ENCODE measurements around the gene PTPN14. TPM values are rescaled to one million over a fixed set of nuclear protein-coding genes. Genes with fewer than 3 reads are reported as not detected.

The PTPN14 gene
- total RNA-seq, 2 experiments from 2014 or later: 0.92 to 1.3 TPM

DNA sequence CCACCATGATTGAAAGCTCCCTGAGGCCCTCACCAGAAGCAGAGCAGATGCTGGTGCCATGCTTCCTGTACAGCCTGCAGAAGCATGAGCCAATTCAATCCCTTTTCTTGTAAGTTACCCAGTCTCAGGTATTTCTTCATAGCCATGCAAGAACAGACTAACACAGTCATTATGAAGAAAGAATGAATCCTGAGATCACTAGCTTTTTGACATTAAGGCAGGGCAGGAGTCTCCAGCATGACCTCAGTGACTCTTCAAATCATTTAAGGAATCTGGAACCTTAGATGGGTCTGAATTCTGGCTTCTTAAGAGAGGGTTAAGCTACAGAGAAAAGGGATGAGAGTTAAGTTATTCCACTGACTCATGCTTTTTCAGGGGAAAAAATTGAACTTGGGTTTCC is 79.0 kb downstream of the PTPN14 start:
- no peak overlapping the region for H3K4me3 Mint-ChIP-seq
- peaks cover 5% of the 10 kb centered on the region for H3K27me3 Mint-ChIP-seq
- H3K9me3 Mint-ChIP-seq: no peaks in the 10 kb centered on the region
- no peaks in the 10 kb centered on the region for H3K36me3 Mint-ChIP-seq
- DNase-seq: no peak
- peaks cover 6% of the 10 kb centered on the region for H3K4me1 Mint-ChIP-seq
- H3K27ac Mint-ChIP-seq: no peak overlapping the region

DNA sequence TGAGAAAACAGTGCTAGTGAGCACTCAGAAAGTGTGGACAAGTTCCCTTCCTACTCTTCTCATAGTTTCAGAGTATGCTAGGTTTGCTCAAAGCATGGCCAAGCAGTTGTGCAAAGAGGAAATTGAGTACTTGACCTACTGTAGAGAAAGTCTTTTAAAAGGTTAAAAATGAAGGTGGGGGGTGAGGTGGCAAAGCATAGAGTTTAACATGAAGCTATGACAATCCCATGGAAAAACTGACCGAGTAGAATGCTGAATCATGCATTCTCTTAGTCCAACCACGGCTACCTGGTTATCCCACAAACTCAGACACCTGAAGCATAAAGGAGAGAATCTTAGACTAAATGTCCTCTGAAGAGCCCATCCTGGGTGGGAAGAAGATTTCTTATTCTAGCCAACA is 79.9 kb downstream of the PTPN14 start:
- Mint-ChIP-seq H3K27me3 (peaks cover 5% of the 10 kb centered on the region), H3K4me3 (no peak overlapping the region), H3K9me3 (no peaks in the 10 kb centered on the region), H3K36me3 (no peaks in the 10 kb centered on the region), H3K27ac (no peak overlapping the region), H3K4me1 (peaks cover 6% of the 10 kb centered on the region)
- DNase-seq: no peak

DNA sequence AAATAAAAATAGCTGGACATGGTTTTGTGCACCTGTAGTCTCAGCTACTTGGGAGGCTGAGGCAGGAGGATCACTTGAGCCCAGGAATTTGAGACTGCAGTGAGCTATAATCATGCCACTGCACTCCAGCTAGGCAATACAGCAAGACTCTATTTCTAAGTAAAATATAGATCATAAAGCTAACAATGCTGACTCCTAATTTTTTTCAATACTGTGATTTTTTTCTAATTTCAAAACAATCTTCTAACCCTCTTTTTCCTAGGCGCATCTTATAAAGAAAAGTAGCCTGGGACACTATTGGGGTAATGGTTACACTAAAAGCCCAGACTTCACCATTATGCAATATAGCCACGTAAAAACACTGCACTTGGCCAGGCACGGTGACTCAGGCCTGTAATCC is 81.3 kb downstream of the PTPN14 start:
- H3K27ac Mint-ChIP-seq: no peak overlapping the region
- peaks cover 5% of the 10 kb centered on the region for H3K27me3 Mint-ChIP-seq
- DNase-seq: no peak
- H3K36me3 Mint-ChIP-seq: no peaks in the 10 kb centered on the region
- no peaks in the 10 kb centered on the region for H3K9me3 Mint-ChIP-seq
- H3K4me1 Mint-ChIP-seq: peaks cover 6% of the 10 kb centered on the region
- H3K4me3 Mint-ChIP-seq: no peak overlapping the region

GRCh38 chr1:214469290-214469689 is 82.1 kb downstream of the PTPN14 start:
- DNase-seq: no peak
- no peak overlapping the region for H3K27ac Mint-ChIP-seq
- no peaks in the 10 kb centered on the region for H3K36me3 Mint-ChIP-seq
- H3K4me1 Mint-ChIP-seq: peaks cover 6% of the 10 kb centered on the region
- peaks cover 3% of the 10 kb centered on the region for H3K27me3 Mint-ChIP-seq
- no peak overlapping the region for H3K4me3 Mint-ChIP-seq
- H3K9me3 Mint-ChIP-seq: no peaks in the 10 kb centered on the region

DNA sequence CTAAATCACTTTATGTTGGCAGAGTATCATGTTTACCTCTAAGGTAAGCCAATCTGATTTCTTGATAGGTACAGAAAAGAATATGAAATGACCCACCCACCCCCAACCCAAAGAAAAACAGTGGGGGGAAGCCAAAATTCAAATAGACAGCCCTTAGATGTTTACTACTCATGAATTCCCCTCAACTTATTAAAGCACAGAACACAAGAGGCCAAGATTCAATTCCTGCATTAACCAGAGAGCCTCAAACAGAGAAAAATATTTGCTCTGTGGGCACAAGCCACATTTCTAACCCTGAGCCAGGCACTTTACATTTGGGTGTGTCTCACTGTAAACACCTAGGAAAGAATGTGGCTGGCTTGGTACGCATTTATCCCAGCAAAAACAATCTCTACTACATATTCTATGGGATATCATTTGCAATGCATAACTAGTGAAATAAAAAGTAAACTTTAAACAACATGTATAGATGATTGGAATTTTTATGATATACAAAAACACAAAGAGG is 84.3 kb downstream of the PTPN14 start:
- no peak for DNase-seq
- Mint-ChIP-seq H3K27ac (no peak overlapping the region), H3K27me3 (no peaks in the 10 kb centered on the region), H3K36me3 (no peaks in the 10 kb centered on the region), H3K4me1 (peaks cover 6% of the 10 kb centered on the region), H3K4me3 (no peak overlapping the region), H3K9me3 (no peaks in the 10 kb centered on the region)

DNA sequence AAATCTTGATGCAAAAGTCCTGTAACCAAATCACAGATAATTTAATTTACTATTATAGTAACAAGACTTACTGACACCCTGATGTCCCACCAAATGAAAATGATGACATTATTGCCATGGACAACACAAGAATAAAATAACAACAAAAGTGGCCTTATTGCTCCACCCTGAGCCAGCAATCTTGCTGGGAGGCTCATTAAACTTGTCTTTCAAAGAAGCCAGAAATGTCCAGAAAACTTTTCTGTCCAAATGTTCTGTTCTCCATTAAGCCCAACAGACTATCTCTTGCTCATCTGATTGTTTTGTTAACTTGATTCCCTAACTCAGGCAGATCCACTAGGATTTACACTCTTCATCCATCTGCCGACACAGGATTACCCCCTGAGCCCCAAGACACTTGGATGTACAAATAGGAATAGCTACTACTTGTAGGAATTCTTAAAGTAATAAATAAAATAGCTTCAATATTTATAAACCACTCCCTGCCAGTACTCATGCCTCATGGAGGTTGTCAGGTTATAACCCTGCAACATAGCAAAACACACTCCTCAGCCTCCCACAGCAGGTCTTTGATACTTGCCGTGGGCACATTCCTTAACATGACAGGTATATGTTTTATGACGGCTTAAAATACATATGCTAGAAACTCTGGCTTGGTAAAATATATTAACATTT is 84.9 kb downstream of the PTPN14 start:
- H3K27me3 Mint-ChIP-seq: no peaks in the 10 kb centered on the region

DNA sequence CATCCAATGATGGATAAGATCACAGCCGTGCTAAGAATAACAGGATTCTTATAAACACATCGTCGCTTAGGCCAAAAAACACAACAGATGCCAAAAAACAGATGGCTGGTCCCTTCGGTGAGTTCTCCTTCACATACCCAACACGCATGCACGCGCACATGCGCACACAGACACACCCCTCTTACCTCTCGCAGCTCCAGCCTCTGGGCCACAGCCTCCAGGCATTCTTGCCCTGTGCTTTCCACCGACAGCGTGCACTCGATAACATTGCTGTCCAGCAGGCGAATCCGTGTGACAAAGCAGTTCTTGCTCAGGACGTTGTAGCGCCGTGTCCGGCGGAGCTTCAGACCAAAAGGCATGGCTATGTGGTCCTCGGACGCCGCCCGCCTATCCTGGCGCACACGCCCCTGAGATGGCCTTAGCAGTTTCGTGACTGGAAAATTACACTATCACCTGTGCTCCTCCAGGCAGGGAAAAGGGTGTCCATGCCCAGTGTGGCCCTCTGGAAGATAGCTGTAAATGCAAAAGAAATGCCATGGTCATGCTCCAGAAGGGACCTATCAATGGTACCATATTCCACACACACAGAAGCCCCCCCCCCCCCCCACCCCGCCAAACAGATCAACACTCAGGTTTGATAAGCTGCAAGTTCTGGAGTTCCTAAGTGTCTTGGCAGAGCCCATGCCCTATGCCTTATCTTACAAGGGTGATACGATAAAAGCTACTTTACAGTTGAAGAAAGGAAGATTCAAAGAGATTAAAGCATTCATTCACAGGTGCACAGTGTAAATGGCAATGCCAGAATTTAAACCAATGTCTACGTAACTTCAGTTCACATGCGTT is 86.7 kb downstream of the PTPN14 start:
- H3K27me3 Mint-ChIP-seq: no peaks in the 10 kb centered on the region
- no peaks in the 10 kb centered on the region for H3K9me3 Mint-ChIP-seq
- no peak overlapping the region for H3K4me3 Mint-ChIP-seq
- DNase-seq: no peak
- H3K36me3 Mint-ChIP-seq: no peaks in the 10 kb centered on the region
- H3K27ac Mint-ChIP-seq: no peak overlapping the region
- H3K4me1 Mint-ChIP-seq: no peaks in the 10 kb centered on the region

More for the DNA sequence above, 84.9 kb downstream of the PTPN14 start:
- Mint-ChIP-seq H3K9me3 (no peaks in the 10 kb centered on the region), H3K4me1 (peaks cover 2% of the 10 kb centered on the region), H3K27ac (no peak overlapping the region), H3K4me3 (no peak overlapping the region), H3K36me3 (no peaks in the 10 kb centered on the region)
- DNase-seq: no peak

GRCh38 chr1:214463596-214463995 is 87.8 kb downstream of the PTPN14 start:
- no peak overlapping the region for H3K4me3 Mint-ChIP-seq

DNA sequence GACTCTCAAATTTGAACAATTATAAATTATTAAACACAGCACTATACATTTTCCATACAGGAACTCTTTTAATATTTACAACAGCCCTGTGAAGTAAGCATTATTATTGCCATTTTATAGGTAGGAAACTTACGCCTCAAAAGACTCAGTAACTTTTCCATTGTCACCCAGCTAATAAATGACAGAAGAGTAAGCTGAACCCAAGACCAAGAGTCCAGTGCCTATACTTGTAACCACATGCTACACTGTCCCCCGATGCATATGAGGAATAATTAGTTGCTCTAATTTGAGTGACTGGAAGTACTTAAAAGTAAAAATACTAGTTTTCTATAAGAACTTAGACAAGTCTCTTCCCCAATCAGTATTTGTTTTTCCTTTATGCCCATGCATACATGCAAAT is 88.5 kb downstream of the PTPN14 start:
- Mint-ChIP-seq H3K36me3 (no peaks in the 10 kb centered on the region), H3K27me3 (no peaks in the 10 kb centered on the region), H3K9me3 (no peaks in the 10 kb centered on the region), H3K4me3 (no peak overlapping the region), H3K27ac (no peak overlapping the region), H3K4me1 (no peaks in the 10 kb centered on the region)
- no peak for DNase-seq

More at GRCh38 chr1:214463596-214463995, 87.8 kb downstream of the PTPN14 start:
- H3K9me3 Mint-ChIP-seq: no peaks in the 10 kb centered on the region
- DNase-seq: no peak
- H3K27ac Mint-ChIP-seq: no peak overlapping the region
- no peaks in the 10 kb centered on the region for H3K4me1 Mint-ChIP-seq
- H3K36me3 Mint-ChIP-seq: no peaks in the 10 kb centered on the region
- H3K27me3 Mint-ChIP-seq: no peaks in the 10 kb centered on the region

DNA sequence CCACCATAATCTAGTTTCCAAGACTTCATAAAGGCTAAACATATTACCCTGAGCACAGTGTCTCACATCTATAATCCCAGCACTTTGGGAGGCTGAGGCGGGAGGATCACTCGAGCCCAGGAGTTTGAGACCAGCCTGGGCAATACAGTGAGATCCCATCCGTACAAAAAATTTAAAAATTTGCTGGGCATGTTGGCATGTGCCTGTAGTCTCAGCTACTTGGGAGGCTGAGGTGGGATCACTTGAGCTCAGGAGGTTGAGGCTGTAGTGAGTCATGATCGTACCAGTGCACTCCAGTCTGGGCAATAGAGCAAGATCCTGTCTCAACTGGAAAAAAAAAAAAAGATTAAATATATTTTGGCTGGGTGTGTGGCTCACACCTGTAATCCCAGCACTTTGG is 90.1 kb downstream of the PTPN14 start:
- no peak for DNase-seq
- no peaks in the 10 kb centered on the region for H3K36me3 Mint-ChIP-seq
- H3K27me3 Mint-ChIP-seq: no peaks in the 10 kb centered on the region
- H3K9me3 Mint-ChIP-seq: no peaks in the 10 kb centered on the region
- H3K4me1 Mint-ChIP-seq: peaks cover 3% of the 10 kb centered on the region
- no peak overlapping the region for H3K4me3 Mint-ChIP-seq
- H3K27ac Mint-ChIP-seq: no peak overlapping the region

GRCh38 chr1:214460304-214460916 is 91.0 kb downstream of the PTPN14 start:
- Mint-ChIP-seq H3K4me3 (no peak overlapping the region), H3K27me3 (no peaks in the 10 kb centered on the region), H3K36me3 (no peaks in the 10 kb centered on the region), H3K27ac (no peak overlapping the region), H3K9me3 (no peaks in the 10 kb centered on the region), H3K4me1 (peaks cover 3% of the 10 kb centered on the region)
- no peak for DNase-seq

DNA sequence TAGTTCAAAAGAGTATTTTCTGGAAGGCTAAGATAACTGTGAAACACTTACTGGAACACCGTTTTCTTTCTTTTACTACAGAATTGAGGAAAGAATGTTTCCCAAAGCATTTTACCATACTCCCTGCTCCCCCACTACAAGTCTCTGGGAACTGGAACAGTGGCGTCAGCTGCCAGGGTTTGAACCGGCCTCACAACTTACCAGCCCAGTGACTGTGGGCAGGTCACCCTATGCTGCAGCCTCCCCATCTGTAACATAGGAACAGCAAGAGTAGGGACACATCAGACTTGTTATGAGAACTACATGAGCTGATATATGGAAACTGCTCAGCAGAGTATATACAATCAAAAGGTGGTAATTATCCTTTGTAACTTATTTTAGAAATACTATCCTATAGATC is 91.5 kb downstream of the PTPN14 start:
- H3K36me3 Mint-ChIP-seq: no peaks in the 10 kb centered on the region
- no peak for DNase-seq
- no peak overlapping the region for H3K27ac Mint-ChIP-seq
- peaks cover 3% of the 10 kb centered on the region for H3K4me1 Mint-ChIP-seq
- no peaks in the 10 kb centered on the region for H3K9me3 Mint-ChIP-seq
- H3K4me3 Mint-ChIP-seq: no peak overlapping the region
- no peaks in the 10 kb centered on the region for H3K27me3 Mint-ChIP-seq

GRCh38 chr1:214458541-214458940 is 92.9 kb downstream of the PTPN14 start:
- no peak overlapping the region for H3K4me3 Mint-ChIP-seq
- H3K9me3 Mint-ChIP-seq: no peaks in the 10 kb centered on the region
- peaks cover 3% of the 10 kb centered on the region for H3K4me1 Mint-ChIP-seq
- DNase-seq: no peak
- no peaks in the 10 kb centered on the region for H3K36me3 Mint-ChIP-seq
- no peak overlapping the region for H3K27ac Mint-ChIP-seq
- no peaks in the 10 kb centered on the region for H3K27me3 Mint-ChIP-seq

- Mint-ChIP-seq H3K4me3 (no peak overlapping the region), H3K36me3 (no peaks in the 10 kb centered on the region), H3K27me3 (peaks cover 3% of the 10 kb centered on the region), H3K27ac (no peak overlapping the region), H3K9me3 (no peaks in the 10 kb centered on the region), H3K4me1 (peaks cover 3% of the 10 kb centered on the region)
- no peak for DNase-seq
Measured at GRCh38 chr1:214455971-214456867, 95.2 kb downstream of the PTPN14 start.
